ENCODE data around the gene IFRD2. TPM values are rescaled to one million over a fixed set of nuclear protein-coding genes. Genes with fewer than 3 reads are reported as not detected.

Gene IFRD2
- total RNA-seq, 2 donors from 2014 or later: 56.6 to 70.9 TPM

- Histone ChIP-seq H3K4me3 (ENCODE audit: low read length) (no peak overlapping the region), H3K36me3 (ENCODE audit: control insufficient read depth, insufficient read depth, low read length) (peaks cover 47% of the 10 kb centered on the region), H3K4me1 (ENCODE audit: control insufficient read depth, insufficient read depth, low read length) (peaks cover 7% of the 10 kb centered on the region), H3K27ac (ENCODE audit: low read depth, low read length) (peak overlapping the region; percentile 100), H3K9me3 (ENCODE audit: control insufficient read depth, low read length) (no peaks in the 10 kb centered on the region), H3K9ac (ENCODE audit: extremely low read depth, low read length, poor library complexity, severe bottlenecking) (no peak overlapping the region), H3K27me3 (ENCODE audit: control insufficient read depth, insufficient read depth, low read length, poor library complexity, severe bottlenecking) (no peaks in the 10 kb centered on the region)
- 88 to 91% methylated on average over 6 to 20 of the region's 20 CpGs for WGBS, 2 experiments (ENCODE audit: insufficient coverage in 1 of 2, insufficient read length in 1 of 2)
- H3K36me3 Mint-ChIP-seq (ENCODE audit: low read depth): peaks cover 39% of the 10 kb centered on the region
- DNase-seq: peak; percentile 92
- no peaks in the 10 kb centered on the region for H3K9me3 Mint-ChIP-seq
- no peak overlapping the region for H3K4me3 Mint-ChIP-seq
- H3K27ac Mint-ChIP-seq: peak overlapping the region; percentile 70
- TF ChIP-seq CTCF (conservative IDR thresholded peaks at IDR 0.05): peak; percentile 92
- H3K4me1 Mint-ChIP-seq: peaks cover 8% of the 10 kb centered on the region
- no peaks in the 10 kb centered on the region for H3K27me3 Mint-ChIP-seq (ENCODE audit: insufficient read depth)
Observed at GRCh38 chr3:50256978-50257890, 35.0 kb downstream of the IFRD2 start.

GRCh38 chr3:50255251-50255615 lies 37.0 kb downstream of the IFRD2 start:
- H3K4me1 ChIP-seq (ENCODE audit: control insufficient read depth, insufficient read depth, low read length): no peaks in the 10 kb centered on the region
- no peaks in the 10 kb centered on the region for H3K27me3 ChIP-seq (ENCODE audit: control insufficient read depth, insufficient read depth, low read length, poor library complexity, severe bottlenecking)
- H3K4me1 Mint-ChIP-seq: peaks cover 4% of the 10 kb centered on the region
- peak overlapping the region; percentile 77 for H3K27ac Mint-ChIP-seq
- 96 to 100% methylated on average over 3 to 9 of the region's 9 CpGs for WGBS, 2 experiments (ENCODE audit: insufficient coverage in 1 of 2, insufficient read length in 1 of 2)
- no peak overlapping the region for H3K27ac ChIP-seq (ENCODE audit: low read depth, low read length)
- no peaks in the 10 kb centered on the region for H3K27me3 Mint-ChIP-seq (ENCODE audit: insufficient read depth)
- no peak overlapping the region for H3K4me3 Mint-ChIP-seq
- no peaks in the 10 kb centered on the region for H3K9me3 Mint-ChIP-seq
- no peak for DNase-seq
- H3K36me3 Mint-ChIP-seq (ENCODE audit: low read depth): peaks cover 48% of the 10 kb centered on the region
- peaks cover 60% of the 10 kb centered on the region for H3K36me3 ChIP-seq (ENCODE audit: control insufficient read depth, insufficient read depth, low read length)
- H3K9me3 ChIP-seq (ENCODE audit: control insufficient read depth, low read length): no peaks in the 10 kb centered on the region
- H3K4me3 ChIP-seq (ENCODE audit: low read length): no peak overlapping the region
- no peak for TF ChIP-seq CTCF (conservative IDR thresholded peaks at IDR 0.05)
- H3K9ac ChIP-seq (ENCODE audit: extremely low read depth, low read length, poor library complexity, severe bottlenecking): no peak overlapping the region

GRCh38 chr3:50254577-50255250 lies 37.5 kb downstream of the IFRD2 start:
- no peak overlapping the region for H3K4me3 Mint-ChIP-seq
- Histone ChIP-seq H3K36me3 (ENCODE audit: control insufficient read depth, insufficient read depth, low read length) (peaks cover 60% of the 10 kb centered on the region), H3K4me1 (ENCODE audit: control insufficient read depth, insufficient read depth, low read length) (no peaks in the 10 kb centered on the region), H3K9me3 (ENCODE audit: control insufficient read depth, low read length) (no peaks in the 10 kb centered on the region), H3K27me3 (ENCODE audit: control insufficient read depth, insufficient read depth, low read length, poor library complexity, severe bottlenecking) (no peaks in the 10 kb centered on the region), H3K27ac (ENCODE audit: low read depth, low read length) (peak overlapping the region; percentile 38), H3K4me3 (ENCODE audit: low read length) (no peak overlapping the region), H3K9ac (ENCODE audit: extremely low read depth, low read length, poor library complexity, severe bottlenecking) (no peak overlapping the region)
- WGBS, 2 experiments (ENCODE audit: insufficient coverage in 1 of 2, insufficient read length in 1 of 2): 92 to 94% methylated on average over 6 to 8 of the region's 8 CpGs
- peaks cover 49% of the 10 kb centered on the region for H3K36me3 Mint-ChIP-seq (ENCODE audit: low read depth)
- no peaks in the 10 kb centered on the region for H3K9me3 Mint-ChIP-seq
- TF ChIP-seq CTCF (conservative IDR thresholded peaks at IDR 0.05): no peak
- H3K27me3 Mint-ChIP-seq (ENCODE audit: insufficient read depth): no peaks in the 10 kb centered on the region
- DNase-seq: peak; percentile 80
- peaks cover 4% of the 10 kb centered on the region for H3K4me1 Mint-ChIP-seq
- peak overlapping the region; percentile 77 for H3K27ac Mint-ChIP-seq
